IMR-90 (cell line): ENCODE results near the gene MCF2L2. TPM values are rescaled to one million over a fixed set of nuclear protein-coding genes. Genes with fewer than 3 reads are reported as not detected.

ENCODE experiments used
- ATAC-seq: fragments of 200-7000 bp; cut with Tn5 transposase; 2 replicates; pipeline ENCODE4 v1.9.1; 2020; ENCODE audit warnings: low read depth, mild to moderate bottlenecking, moderate library complexity
- BruUV-seq: library from RNA; stranded (reverse); fragments of 400-500 nt; replicated peaks from 2 replicates; lab custom pipeline; 2021; lab: Mats Ljungman, UMichigan
- CTCF ChIA-PET: fragments of 300-600 bp; formaldehyde crosslinking; extraction: SDS; loops from one replicate; lab custom pipeline; 2021; ENCODE audit warnings: antibody characterized with exemption; lab: Yijun Ruan, JAX
- POLR2A ChIA-PET: fragments of 300-600 bp; sonication (Branson Sonifier 250); formaldehyde crosslinking; loops from one replicate; lab custom pipeline; 2022; ENCODE audit warnings: antibody characterized with exemption; ENCODE audit not compliant: unreplicated experiment; lab: Charles Lee
- DNase-seq: peaks from one replicate; pipeline ENCODE4 v3.0.0; 2013
- H2AFZ ChIP-seq: replicated peaks from 2 replicates; pipeline ENCODE3; 2013; ENCODE audit warnings: low read length, mild to moderate bottlenecking; ENCODE audit not compliant: poor library complexity
- H2AK5ac ChIP-seq: 2 replicates; pipeline ENCODE4 v1.6.1; 2013; ENCODE audit warnings: low read depth, low read length, inconsistent platforms
- H2AK9ac ChIP-seq: replicated peaks from 2 replicates; pipeline ENCODE3; 2013; ENCODE audit warnings: mild to moderate bottlenecking, low read depth, low read length, moderate library complexity; ENCODE audit not compliant: poor library complexity
- H2BK120ac ChIP-seq: 2 replicates; pipeline ENCODE4 v1.6.1; 2013; ENCODE audit warnings: low read depth, low read length, inconsistent platforms
- H2BK15ac ChIP-seq: 3 replicates; pipeline ENCODE4 v1.6.1; 2013; ENCODE audit warnings: low read depth, low read length, inconsistent platforms
- H2BK20ac ChIP-seq: 2 replicates; pipeline ENCODE4 v1.6.1; 2013; ENCODE audit warnings: low read depth, mild to moderate bottlenecking, inconsistent platforms, low read length, moderate library complexity
- H2BK5ac ChIP-seq: 2 replicates; pipeline ENCODE4 v1.6.1; 2013; ENCODE audit warnings: mild to moderate bottlenecking, low read depth, low read length, inconsistent platforms; ENCODE audit not compliant: poor library complexity, severe bottlenecking
- H3K14ac ChIP-seq: replicated peaks from 2 replicates; pipeline ENCODE4 v1.6.1; 2013; ENCODE audit warnings: low read depth, low read length, inconsistent platforms
- H3K18ac ChIP-seq: 2 replicates; pipeline ENCODE4 v1.6.1; 2013; ENCODE audit warnings: low read depth, low read length, control low read depth
- H3K23ac ChIP-seq: 2 replicates; pipeline ENCODE4 v1.6.1; 2013; ENCODE audit warnings: low read depth, low read length, inconsistent platforms
- H3K27ac ChIP-seq: 2 replicates; pipeline ENCODE4 v1.5.1; 2013; ENCODE audit warnings: mild to moderate bottlenecking, control low read depth, low read length; ENCODE audit not compliant: insufficient read depth
- H3K27me3 ChIP-seq: 2 replicates; pipeline ENCODE4 v1.6.1; 2013; ENCODE audit warnings: low read length; ENCODE audit not compliant: control insufficient read depth, insufficient read depth
- H3K36me3 ChIP-seq: 2 replicates; pipeline ENCODE4 v1.6.1; 2013; ENCODE audit warnings: low read length, mixed read lengths; ENCODE audit not compliant: control insufficient read depth, insufficient read depth
- H3K4ac ChIP-seq: 2 replicates; pipeline ENCODE4 v1.6.1; 2013; ENCODE audit warnings: low read depth, low read length, inconsistent platforms
- H3K4me1 ChIP-seq: 2 replicates; pipeline ENCODE4 v1.6.1; 2013; ENCODE audit warnings: low read length, mixed read lengths; ENCODE audit not compliant: control insufficient read depth, insufficient read depth
- H3K4me2 ChIP-seq: 2 replicates; pipeline ENCODE4 v1.6.1; 2013; ENCODE audit warnings: low read depth, mild to moderate bottlenecking, control low read depth, low read length, moderate library complexity
- H3K4me3 ChIP-seq: 2 replicates; pipeline ENCODE4 v1.5.1; 2013; ENCODE audit warnings: low read depth, mild to moderate bottlenecking, control low read depth, low read length, moderate library complexity; ENCODE audit not compliant: insufficient read depth
- H3K56ac ChIP-seq: 2 replicates; pipeline ENCODE4 v1.6.1; 2013; ENCODE audit warnings: low read length, inconsistent platforms; ENCODE audit not compliant: insufficient read depth; ENCODE audit errors: extremely low read depth
- H3K79me1 ChIP-seq, 2 experiments: 2 replicates each; pipeline ENCODE4 v1.6.1; 2013; ENCODE audit warnings: low read length in 2 of 2, inconsistent platforms in 1 of 2, low read depth in 1 of 2
- H3K9ac ChIP-seq: 2 replicates; pipeline ENCODE4 v1.6.1; 2013; ENCODE audit warnings: low read depth, low read length, control low read depth
- H3K9me1 ChIP-seq: 2 replicates; pipeline ENCODE4 v1.6.1; 2013; ENCODE audit warnings: low read length, inconsistent platforms; ENCODE audit not compliant: insufficient read depth
- H3K9me3 ChIP-seq: 2 replicates; pipeline ENCODE4 v1.6.1; 2013; ENCODE audit warnings: low read length; ENCODE audit not compliant: control insufficient read depth, insufficient read depth
- H4K20me1 ChIP-seq: 2 replicates; pipeline ENCODE4 v1.6.1; 2013; ENCODE audit warnings: low read length, inconsistent platforms; ENCODE audit not compliant: insufficient read depth
- H4K5ac ChIP-seq: 2 replicates; pipeline ENCODE4 v1.6.1; 2013; ENCODE audit warnings: mild to moderate bottlenecking, low read depth, low read length, control low read depth
- H4K8ac ChIP-seq, 2 experiments: 2 replicates each; pipeline ENCODE4 v1.6.1; 2013; ENCODE audit warnings: low read depth in 2 of 2, low read length in 2 of 2, control low read depth in 1 of 2, inconsistent platforms in 1 of 2
- H4K91ac ChIP-seq: 2 replicates; pipeline ENCODE4 v1.6.1; 2013; ENCODE audit warnings: low read depth, low read length, inconsistent platforms; ENCODE audit not compliant: insufficient read depth
- BHLHE40 ChIP-seq: fragments of 150-350 bp; IDR thresholded peaks from 2 replicates; pipeline ENCODE4 v1.6.1; 2016; ENCODE audit warnings: mild to moderate bottlenecking, low read depth, low read length
- CHD1 ChIP-seq: IDR thresholded peaks from 2 replicates; pipeline ENCODE4 v1.6.1; 2012; ENCODE audit warnings: low read depth, low read length, improper control_type of control experiment
- WGBS, 2 experiments: methylation state at CpG; one replicate each; pipeline versions ENCODE4 v1.1.5 to v1.1.7; 2013; ENCODE audit warnings: missing lambda C conversion rate in 2 of 2; ENCODE audit not compliant: insufficient read length in 1 of 2; ENCODE audit errors: extremely low coverage in 2 of 2; 5-methylcytosine and 5-hydroxymethylcytosine counted together
- dilution Hi-C: fragments of 300-500 bp; cut with HindIII; formaldehyde crosslinking; loops from one replicate; pipeline ENCODE4 v1.14.3; 2018; ENCODE audit warnings: low sequenced_read_pairs; ENCODE audit not compliant: unreplicated experiment
- in situ Hi-C: fragments of 300-500 bp; cut with MboI; formaldehyde crosslinking; loops from 3 replicates; pipeline ENCODE4 v1.14.3; 2019; ENCODE audit warnings: low sequenced_read_pairs, inconsistent platforms, mixed read lengths
- intact Hi-C: fragments of 100-400 bp; cut with micrococcal nuclease; formaldehyde crosslinking; loops from 2 replicates; pipeline ENCODE4 v1.10.0; 2022
- polyA plus RNA-seq, 3 experiments: library from polyadenylated mRNA; depleted of rRNA; stranded (reverse); fragments of >200 nt; gene quantifications; 2 replicates each; pipeline ENCODE4 v1.2.3, GENCODE V29; 2012; ENCODE audit warnings: low replicate concordance in 1 of 3
- total RNA-seq: library from RNA; depleted of rRNA; stranded (reverse); fragments of >200 nt; gene quantifications from 2 replicates; pipeline ENCODE4 v1.2.3, GENCODE V29; 2012

MCF2L2 gene
- total and polyA plus RNA-seq, 2 of the 4 experiments (the other 2 are of a cell fraction) = under 0.01 TPM; not detected in 1

- no peak overlapping the region for H4K91ac ChIP-seq
- no peaks in the 10 kb centered on the region for H3K36me3 ChIP-seq
- no peak overlapping the region for H2AFZ ChIP-seq
- H3K56ac ChIP-seq = no peak overlapping the region
- no peak overlapping the region for H3K14ac ChIP-seq
- ChIA-PET CTCF (no interaction called here), POLR2A (no interaction called here)
- no peak overlapping the region for H4K5ac ChIP-seq
- no peak overlapping the region for H3K4me2 ChIP-seq
- no peak overlapping the region for H3K9ac ChIP-seq
- no peaks in the 10 kb centered on the region for H3K9me1 ChIP-seq
- DNase-seq (no peak), ATAC-seq (no peak)
- H4K8ac ChIP-seq = no peak overlapping the region
- H3K18ac ChIP-seq = no peak overlapping the region
- dilution Hi-C loops (no loop called here), intact Hi-C loops (no loop called here), in situ Hi-C loops (no loop called here)
- H3K27me3 ChIP-seq = peaks cover 8% of the 10 kb centered on the region
- H3K4ac ChIP-seq = no peak overlapping the region
- no peak overlapping the region for H2BK5ac ChIP-seq
- no peaks in the 10 kb centered on the region for H3K4me1 ChIP-seq
- WGBS, 2 experiments = no CpG with 5 or more reads among the region's 1 CpG
- no peak overlapping the region for H2BK15ac ChIP-seq
- H3K23ac ChIP-seq = no peak overlapping the region
- H3K9me3 ChIP-seq = peaks cover 7% of the 10 kb centered on the region
- no peaks in the 10 kb centered on the region for H3K79me1 ChIP-seq
- H2AK9ac ChIP-seq = no peak overlapping the region
- TF ChIP-seq BHLHE40 (no peak), CHD1 (no peak)
- H3K27ac ChIP-seq = no peak overlapping the region
- no TSS peak for BruUV-seq
- H2BK20ac ChIP-seq = no peak overlapping the region
- no peak overlapping the region for H3K4me3 ChIP-seq
- H4K20me1 ChIP-seq = no peaks in the 10 kb centered on the region
- H2AK5ac ChIP-seq = no peak overlapping the region
- no peak overlapping the region for H2BK120ac ChIP-seq
These were observed 186.0 kb downstream of the MCF2L2 start for GRCh38 chr3:183242431-183242830.
